ENCODE results near the gene SELENOS. TPM values are rescaled to one million over a fixed set of nuclear protein-coding genes. Genes with fewer than 3 reads are reported as not detected.

SELENOS gene
- total RNA-seq, 2 experiments from 2014 or later, result 18.8 to 21.6 TPM

DNA sequence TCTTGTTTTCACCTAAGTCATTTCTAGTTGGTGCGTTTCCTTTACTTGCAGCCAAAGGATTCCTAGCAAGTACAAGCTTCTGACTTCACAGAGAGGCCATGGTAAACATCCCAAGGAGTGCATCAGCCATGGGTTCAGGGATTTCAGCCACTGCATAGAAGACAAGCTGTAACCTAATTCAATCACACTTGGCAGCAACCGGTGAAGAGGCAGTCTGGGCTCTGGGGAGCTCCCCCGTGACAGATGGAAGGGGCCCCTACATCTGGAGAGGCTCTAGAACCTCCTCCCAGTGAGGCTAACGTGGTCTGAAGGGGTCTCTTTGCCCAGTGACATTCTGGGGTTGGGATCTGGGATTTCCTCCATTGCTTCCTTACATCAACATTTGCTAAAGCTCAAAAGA, 26.1 kb upstream of the SELENOS start:
- ChIA-PET CTCF (interaction anchor here (1.2 to 7.4 kb wide), 5 partner anchors 14 to 337 kb away, joined by 3 to 50 read pairs (median 27); no protein-coding TSS in a partner anchor), POLR2A (interaction anchor here (0.7 to 1.1 kb wide), 2 partner anchors 10 to 17 kb away, joined by 3 to 4 read pairs; no protein-coding TSS in a partner anchor)
- no peak for DNase-seq
- no peaks in the 10 kb centered on the region for H3K9me3 Mint-ChIP-seq
- H3K4me1 Mint-ChIP-seq (ENCODE audit: low read depth), result no peaks in the 10 kb centered on the region
- ATAC-seq, result no peak
- intact Hi-C loops (cut with micrococcal nuclease), result no loop called here
- H3K27ac Mint-ChIP-seq, result no peak overlapping the region
- no peak overlapping the region for H3K4me3 Mint-ChIP-seq
- H3K27me3 Mint-ChIP-seq, result no peaks in the 10 kb centered on the region
- TF ChIP-seq, protein P1, sequence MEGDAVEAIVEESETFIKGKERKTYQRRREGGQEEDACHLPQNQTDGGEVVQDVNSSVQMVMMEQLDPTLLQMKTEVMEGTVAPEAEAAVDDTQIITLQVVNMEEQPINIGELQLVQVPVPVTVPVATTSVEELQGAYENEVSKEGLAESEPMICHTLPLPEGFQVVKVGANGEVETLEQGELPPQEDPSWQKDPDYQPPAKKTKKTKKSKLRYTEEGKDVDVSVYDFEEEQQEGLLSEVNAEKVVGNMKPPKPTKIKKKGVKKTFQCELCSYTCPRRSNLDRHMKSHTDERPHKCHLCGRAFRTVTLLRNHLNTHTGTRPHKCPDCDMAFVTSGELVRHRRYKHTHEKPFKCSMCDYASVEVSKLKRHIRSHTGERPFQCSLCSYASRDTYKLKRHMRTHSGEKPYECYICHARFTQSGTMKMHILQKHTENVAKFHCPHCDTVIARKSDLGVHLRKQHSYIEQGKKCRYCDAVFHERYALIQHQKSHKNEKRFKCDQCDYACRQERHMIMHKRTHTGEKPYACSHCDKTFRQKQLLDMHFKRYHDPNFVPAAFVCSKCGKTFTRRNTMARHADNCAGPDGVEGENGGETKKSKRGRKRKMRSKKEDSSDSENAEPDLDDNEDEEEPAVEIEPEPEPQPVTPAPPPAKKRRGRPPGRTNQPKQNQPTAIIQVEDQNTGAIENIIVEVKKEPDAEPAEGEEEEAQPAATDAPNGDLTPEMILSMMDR (IDR thresholded peaks at IDR 0.05), result no peak
- no peaks in the 10 kb centered on the region for H3K36me3 Mint-ChIP-seq (ENCODE audit: low read depth)

DNA sequence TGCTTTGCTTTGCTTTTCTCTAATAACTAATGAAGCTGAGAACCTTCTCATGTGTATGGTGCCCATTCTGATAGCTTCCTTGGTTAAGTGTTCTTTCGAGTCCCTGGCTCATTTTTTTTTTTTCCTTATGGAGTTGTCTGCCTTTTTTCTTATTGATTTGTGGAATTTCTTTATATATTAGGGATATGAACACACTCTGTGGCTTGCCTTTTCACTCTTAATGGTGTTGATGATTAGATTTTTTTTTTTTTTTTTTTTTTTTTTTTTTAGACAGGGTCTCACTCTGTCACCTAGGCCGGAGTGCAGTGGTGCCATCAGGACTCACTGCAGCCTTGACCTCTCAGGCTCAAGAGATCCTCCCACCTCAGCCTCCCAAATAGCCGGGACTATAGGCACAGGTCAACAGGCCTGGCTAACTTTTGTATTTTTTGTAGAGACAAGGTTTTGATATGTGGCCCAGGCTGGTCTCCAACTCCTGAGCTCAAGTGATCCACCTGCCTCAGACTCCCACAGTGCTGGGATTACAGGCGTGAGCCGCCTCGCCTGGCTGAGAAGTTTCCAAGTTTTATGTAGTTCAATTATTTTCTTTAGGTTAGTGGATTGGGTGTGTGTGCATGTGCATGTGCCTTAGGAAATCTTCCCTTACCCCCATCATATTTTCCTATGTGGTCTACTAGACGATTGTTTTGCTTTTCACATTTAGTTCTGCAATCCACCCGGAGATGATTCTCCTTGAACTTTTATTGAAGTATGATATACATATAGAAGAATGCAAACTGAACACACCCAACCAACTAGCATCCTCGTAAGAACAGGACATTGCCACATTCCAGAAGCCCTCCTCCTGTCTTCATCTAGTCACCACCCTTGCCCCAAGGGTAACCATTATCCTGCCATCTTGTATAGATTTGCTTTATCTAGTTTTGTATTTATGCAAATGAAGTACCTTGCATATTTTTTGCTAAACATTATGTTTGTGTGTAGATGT, 19.4 kb upstream of the SELENOS start:
- ATAC-seq (no peak), DNase-seq (no peak)
- Mint-ChIP-seq H3K4me3 (peak overlapping the region; percentile 80), H3K27ac (peak overlapping the region; percentile 95), H3K4me1 (ENCODE audit: low read depth) (peaks cover 30% of the 10 kb centered on the region), H3K36me3 (ENCODE audit: low read depth) (peaks cover 26% of the 10 kb centered on the region), H3K9me3 (no peaks in the 10 kb centered on the region), H3K27me3 (no peaks in the 10 kb centered on the region)
- intact Hi-C loops (cut with micrococcal nuclease), result loop anchor here (5.0 kb wide), 1 partner anchor 206 kb away; no protein-coding TSS in a partner anchor
- POLR2A ChIA-PET, result interaction anchor here (0.7 kb wide), 1 partner anchor 345 kb away, joined by 3 read pairs; no protein-coding TSS in a partner anchor
- TF ChIP-seq, protein P1 (IDR thresholded peaks at IDR 0.05), result no peak
- CTCF ChIA-PET, result interaction anchor here (0.6 to 4.5 kb wide), 9 partner anchors 8 to 357 kb away, joined by 3 to 33 read pairs (median 5); partner anchors contain the start of gene TM2D3

DNA sequence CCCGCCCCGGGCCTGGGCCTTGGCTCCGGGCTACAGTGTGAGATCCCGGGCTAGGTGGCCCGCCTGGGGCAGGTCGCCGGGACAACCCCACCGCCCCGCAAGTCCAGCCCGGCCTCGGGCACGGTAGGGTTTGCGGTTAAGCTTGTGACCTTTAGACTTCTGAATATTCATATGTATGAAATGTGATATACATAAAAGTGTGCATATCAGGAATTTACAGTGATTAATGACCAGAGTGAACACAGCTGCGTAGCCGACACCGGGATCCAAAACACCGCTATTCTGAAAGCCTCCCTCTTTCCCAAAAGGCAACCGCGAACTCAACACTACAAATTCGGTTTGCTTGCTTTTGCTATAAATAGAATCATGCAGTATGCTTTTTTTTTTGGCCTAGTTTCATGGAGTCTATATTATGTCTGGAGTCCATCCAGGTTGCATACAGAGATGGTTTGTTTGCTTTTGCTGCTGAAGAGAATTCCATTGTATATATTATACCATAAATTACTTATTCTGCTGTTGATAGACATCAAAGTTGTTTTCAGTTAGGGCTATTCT, 18.4 kb upstream of the SELENOS start:
- peaks cover 36% of the 10 kb centered on the region for H3K4me1 Mint-ChIP-seq (ENCODE audit: low read depth)
- ATAC-seq, result no peak
- no peaks in the 10 kb centered on the region for H3K27me3 Mint-ChIP-seq

DNA sequence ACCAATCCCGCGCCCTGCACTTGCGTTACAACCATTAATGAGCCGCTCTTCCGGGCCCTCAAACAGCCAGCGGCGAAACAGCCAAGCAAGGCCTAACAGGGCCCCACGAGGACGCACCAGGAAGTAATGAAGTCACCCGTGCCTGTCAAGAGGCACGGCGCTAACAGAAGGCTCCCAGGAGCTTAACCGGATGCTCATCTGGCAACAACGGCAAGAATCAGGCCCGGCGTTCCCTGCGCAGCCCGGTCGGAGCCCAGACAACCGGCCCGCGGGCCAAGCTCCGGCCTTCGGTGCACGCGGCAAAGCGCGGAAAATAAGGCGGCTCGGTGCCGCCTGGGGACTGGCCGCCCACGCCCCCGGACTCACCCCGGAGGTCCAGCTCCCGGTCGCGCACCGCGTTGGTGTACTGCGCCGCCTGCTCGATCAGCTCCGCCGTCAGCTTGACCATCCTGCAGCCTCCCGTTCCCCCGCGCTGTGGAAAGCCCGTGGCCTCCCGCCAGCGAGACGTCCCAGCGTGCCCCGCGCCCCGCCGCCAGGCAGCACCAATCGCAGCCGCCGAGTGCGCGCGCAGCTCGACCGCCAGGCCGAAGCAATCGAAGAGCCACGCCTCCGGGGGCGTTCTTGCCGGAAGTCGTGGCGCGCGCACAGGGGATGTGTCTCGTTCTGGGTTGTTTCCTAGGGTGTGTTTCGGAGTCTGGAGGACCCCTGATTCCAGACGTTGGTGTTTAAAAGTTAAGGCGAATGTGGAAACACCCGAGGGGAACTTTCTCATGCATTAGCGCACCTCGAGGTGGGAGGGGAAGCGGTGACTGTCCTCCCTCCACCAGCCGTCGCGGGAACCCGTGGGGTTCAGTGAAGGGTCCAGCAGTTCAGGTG, 17.7 kb upstream of the SELENOS start, which contains the start of gene SNRPA1:
SNRPA1 (minus strand) TSS at position 518 of the 876 bp plus-strand sequence; CDS start at position 448, 70 bp downstream.
- ATAC-seq (peak; percentile 84), DNase-seq (peak; percentile 98)
- intact Hi-C loops (cut with micrococcal nuclease), result loop anchor here (5.0 kb wide), 2 partner anchors 207 to 357 kb away; partner anchors contain the start of gene TM2D3
- H3K9me3 Mint-ChIP-seq, result no peaks in the 10 kb centered on the region
- H3K4me3 Mint-ChIP-seq, result peak within 1 kb of the TSS; percentile 80
- no peaks in the 10 kb centered on the region for H3K27me3 Mint-ChIP-seq
- H3K36me3 Mint-ChIP-seq (ENCODE audit: low read depth), result peaks cover 38% of the 10 kb centered on the region
- H3K4me1 Mint-ChIP-seq (ENCODE audit: low read depth), result peaks cover 42% of the 10 kb centered on the region
- ChIA-PET CTCF (interaction anchor here (1.0 to 4.5 kb wide), 6 partner anchors 9 to 346 kb away, joined by 3 to 33 read pairs (median 10); no protein-coding TSS in a partner anchor), POLR2A (interaction anchor here (0.7 to 8.2 kb wide), 22 partner anchors 11 to 428 kb away, joined by 3 to 133 read pairs (median 5); partner anchors contain the start of gene TM2D3)
- peak within 1 kb of the TSS; percentile 95 for H3K27ac Mint-ChIP-seq
- TF ChIP-seq, protein P1 (IDR thresholded peaks at IDR 0.05), result no peak

More for the DNA sequence above, 18.4 kb upstream of the SELENOS start:
- DNase-seq, result no peak
- peak overlapping the region; percentile 80 for H3K4me3 Mint-ChIP-seq
- intact Hi-C loops (cut with micrococcal nuclease), result loop anchor here (5.0 kb wide), 1 partner anchor 207 kb away; no protein-coding TSS in a partner anchor
- CTCF ChIA-PET, result interaction anchor here (0.6 to 4.5 kb wide), 9 partner anchors 9 to 356 kb away, joined by 3 to 33 read pairs (median 6); partner anchors contain the start of gene TM2D3
- peak overlapping the region; percentile 95 for H3K27ac Mint-ChIP-seq
- H3K36me3 Mint-ChIP-seq (ENCODE audit: low read depth), result peaks cover 31% of the 10 kb centered on the region
- POLR2A ChIA-PET, result interaction anchor here (1.3 to 8.2 kb wide), 12 partner anchors 10 to 356 kb away, joined by 3 to 133 read pairs (median 8); partner anchors contain the start of gene TM2D3
- no peaks in the 10 kb centered on the region for H3K9me3 Mint-ChIP-seq
- TF ChIP-seq, protein P1 (IDR thresholded peaks at IDR 0.05), result no peak
